Middle frontal gyrus (tissue), 1 donor: ENCODE measurements around the gene PLXNC1.

Source experiments
- DNase-seq: peaks from one replicate; pipeline ENCODE4 v3.0.0-alpha.2; 2015; ENCODE audit warnings: low spot score; ENCODE audit errors: extremely low spot score

Gene PLXNC1

GRCh38 chr12:94157181-94157580, 8.8 kb downstream of the PLXNC1 start:
- DNase-seq = no peak

- no peak for DNase-seq
Measured at GRCh38 chr12:94157981-94158411, 9.6 kb downstream of the PLXNC1 start.

GRCh38 chr12:94158666-94159065, 10.3 kb downstream of the PLXNC1 start:
- no peak for DNase-seq

- DNase-seq = no peak
Measured at GRCh38 chr12:94162108-94162507, 13.7 kb downstream of the PLXNC1 start.

GRCh38 chr12:94163850-94164249, 15.5 kb downstream of the PLXNC1 start:
- DNase-seq = no peak

- no peak for DNase-seq
Measured at GRCh38 chr12:94165138-94165537, 16.8 kb downstream of the PLXNC1 start.

GRCh38 chr12:94165670-94166364, 17.4 kb downstream of the PLXNC1 start:
- no peak for DNase-seq

GRCh38 chr12:94167071-94167755, 18.8 kb downstream of the PLXNC1 start:
- DNase-seq = no peak

GRCh38 chr12:94167756-94168416, 19.5 kb downstream of the PLXNC1 start:
- DNase-seq = no peak

- no peak for DNase-seq
Measured at GRCh38 chr12:94169495-94169894, 21.1 kb downstream of the PLXNC1 start.

GRCh38 chr12:94169966-94170689, 21.8 kb downstream of the PLXNC1 start:
- DNase-seq = no peak

- DNase-seq = no peak
Measured at GRCh38 chr12:94170690-94171594, 22.6 kb downstream of the PLXNC1 start.

- no peak for DNase-seq
Measured at GRCh38 chr12:94171595-94171930, 23.2 kb downstream of the PLXNC1 start.

GRCh38 chr12:94172031-94172430, 23.7 kb downstream of the PLXNC1 start:
- DNase-seq = no peak

GRCh38 chr12:94172973-94173372, 24.6 kb downstream of the PLXNC1 start:
- DNase-seq = no peak

GRCh38 chr12:94173660-94174265, 25.4 kb downstream of the PLXNC1 start:
- no peak for DNase-seq

GRCh38 chr12:94174576-94174975, 26.2 kb downstream of the PLXNC1 start:
- DNase-seq = no peak

- no peak for DNase-seq
Measured at GRCh38 chr12:94175763-94176668, 27.6 kb downstream of the PLXNC1 start.

- DNase-seq = no peak
Measured at GRCh38 chr12:94178054-94178453, 29.7 kb downstream of the PLXNC1 start.
